ENCODE results near the gene MYOM1. TPM values are rescaled to one million over a fixed set of nuclear protein-coding genes. Genes with fewer than 3 reads are reported as not detected.
A peak's percentile ranks its signal among the peaks of the same experiment; 100 is the strongest.

The MYOM1 gene
- total RNA-seq, 1 experiment from 2014 or later: 0.07 TPM

DNA sequence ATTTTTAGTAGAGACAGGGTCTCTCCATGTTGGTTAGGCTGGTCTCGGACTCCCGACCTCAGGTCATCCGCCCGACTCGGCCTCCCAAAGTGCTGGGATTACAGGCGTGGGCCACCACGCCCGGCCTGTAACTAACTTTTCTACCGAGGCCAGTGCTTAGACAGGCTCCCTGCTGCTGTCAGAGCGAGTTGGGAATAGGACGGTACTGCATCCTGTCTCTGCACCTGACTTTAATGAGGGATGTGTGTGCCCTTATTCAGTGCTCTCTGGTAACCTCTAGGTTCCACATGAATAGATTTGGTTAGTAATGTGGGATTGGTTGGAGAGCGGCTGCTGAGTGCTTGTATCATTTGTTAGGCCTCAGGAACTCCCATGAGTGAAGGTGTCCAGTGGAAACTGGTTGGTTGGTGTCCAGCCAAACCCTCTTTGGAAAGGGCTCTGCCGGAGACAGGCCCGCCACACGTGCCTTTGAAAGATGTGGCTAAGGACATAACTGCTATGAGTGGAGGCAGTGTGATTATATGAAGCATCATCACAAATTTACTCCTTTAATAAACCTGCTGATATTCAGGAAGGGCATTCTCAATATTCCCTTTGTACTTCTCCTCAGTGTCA, 36.6 kb downstream of the MYOM1 start:
- H3K27me3 ChIP-seq (ENCODE audit: low read length): no peaks in the 10 kb centered on the region
- no TSS peak for BruUV-seq (replicated peaks)
- no peak overlapping the region for H2AFZ ChIP-seq (ENCODE audit: low read length)
- H3K4me1 ChIP-seq (ENCODE audit: insufficient read depth, low read length): peaks cover 18% of the 10 kb centered on the region
- H3K4me2 ChIP-seq (ENCODE audit: low read length): no peak overlapping the region
- no peak for TF ChIP-seq EZH2phosphoT487 (IDR thresholded peaks at IDR 0.05; ENCODE audit: borderline replicate concordance, low read length)
- TF ChIP-seq EZH2 (IDR thresholded peaks at IDR 0.05; ENCODE audit: low read length, unreplicated experiment): no peak
- TF ChIP-seq, protein P1, sequence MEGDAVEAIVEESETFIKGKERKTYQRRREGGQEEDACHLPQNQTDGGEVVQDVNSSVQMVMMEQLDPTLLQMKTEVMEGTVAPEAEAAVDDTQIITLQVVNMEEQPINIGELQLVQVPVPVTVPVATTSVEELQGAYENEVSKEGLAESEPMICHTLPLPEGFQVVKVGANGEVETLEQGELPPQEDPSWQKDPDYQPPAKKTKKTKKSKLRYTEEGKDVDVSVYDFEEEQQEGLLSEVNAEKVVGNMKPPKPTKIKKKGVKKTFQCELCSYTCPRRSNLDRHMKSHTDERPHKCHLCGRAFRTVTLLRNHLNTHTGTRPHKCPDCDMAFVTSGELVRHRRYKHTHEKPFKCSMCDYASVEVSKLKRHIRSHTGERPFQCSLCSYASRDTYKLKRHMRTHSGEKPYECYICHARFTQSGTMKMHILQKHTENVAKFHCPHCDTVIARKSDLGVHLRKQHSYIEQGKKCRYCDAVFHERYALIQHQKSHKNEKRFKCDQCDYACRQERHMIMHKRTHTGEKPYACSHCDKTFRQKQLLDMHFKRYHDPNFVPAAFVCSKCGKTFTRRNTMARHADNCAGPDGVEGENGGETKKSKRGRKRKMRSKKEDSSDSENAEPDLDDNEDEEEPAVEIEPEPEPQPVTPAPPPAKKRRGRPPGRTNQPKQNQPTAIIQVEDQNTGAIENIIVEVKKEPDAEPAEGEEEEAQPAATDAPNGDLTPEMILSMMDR (conservative IDR thresholded peaks at IDR 0.05; ENCODE audit: low read depth, low read length): no peak
- no peak overlapping the region for H3K27ac ChIP-seq (ENCODE audit: low read length)
- no peaks in the 10 kb centered on the region for H4K20me1 ChIP-seq (ENCODE audit: low read length)
- CTCF ChIA-PET: no interaction called here
- ATAC-seq: no peak
- no peaks in the 10 kb centered on the region for H3K79me2 ChIP-seq (ENCODE audit: low read length)
- no peaks in the 10 kb centered on the region for H3F3A ChIP-seq (ENCODE audit: low read length, unreplicated experiment)
- intact Hi-C loops (cut with micrococcal nuclease): no loop called here
- no peak for DNase-seq
- H3K9ac ChIP-seq (ENCODE audit: low read length): no peak overlapping the region
- H3K36me3 ChIP-seq (ENCODE audit: low read depth, low read length): no peaks in the 10 kb centered on the region
- H3K9me2 ChIP-seq (replicated peaks; ENCODE audit: low read length): no peaks in the 10 kb centered on the region
- POLR2A ChIA-PET (ENCODE audit: unreplicated experiment): interaction anchor here (0.5 kb wide), 1 partner anchor 107 kb away, joined by 29 read pairs; no protein-coding TSS in a partner anchor
- no peak overlapping the region for H3K4me3 ChIP-seq (ENCODE audit: low read length)
- no peaks in the 10 kb centered on the region for H3K9me3 ChIP-seq (ENCODE audit: low read length)

DNA sequence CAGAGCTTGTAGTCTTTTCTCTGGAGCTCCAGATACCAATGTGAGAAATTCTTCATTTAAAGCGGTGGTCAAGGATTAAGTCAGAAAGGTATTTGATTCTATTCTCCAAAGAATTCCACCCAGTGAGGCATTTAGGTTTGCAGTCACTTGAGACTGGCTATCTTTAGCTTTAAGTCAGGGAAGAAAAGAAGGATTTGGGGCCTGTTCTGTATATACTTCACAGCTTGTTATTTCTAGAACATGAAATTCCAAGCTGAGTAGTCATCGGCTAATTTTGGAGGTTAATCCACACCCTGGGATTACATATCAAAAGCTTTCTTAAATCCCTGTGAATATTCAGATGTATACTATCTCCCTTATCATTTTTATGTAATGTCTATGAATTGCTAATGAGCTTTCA, 39.4 kb downstream of the MYOM1 start:
- no peaks in the 10 kb centered on the region for H3K79me2 ChIP-seq (ENCODE audit: low read length)
- CTCF ChIA-PET: interaction anchor here (0.6 kb wide), 1 partner anchor 29 kb away, joined by 4 read pairs; no protein-coding TSS in a partner anchor
- peaks cover 18% of the 10 kb centered on the region for H3K4me1 ChIP-seq (ENCODE audit: insufficient read depth, low read length)
- no peak for TF ChIP-seq EZH2 (IDR thresholded peaks at IDR 0.05; ENCODE audit: low read length, unreplicated experiment)
- TF ChIP-seq, protein P1 (conservative IDR thresholded peaks at IDR 0.05; ENCODE audit: low read depth, low read length): no peak
- TF ChIP-seq EZH2phosphoT487 (IDR thresholded peaks at IDR 0.05; ENCODE audit: borderline replicate concordance, low read length): no peak
- H3K9ac ChIP-seq (ENCODE audit: low read length): no peak overlapping the region
- H3K9me3 ChIP-seq (ENCODE audit: low read length): no peaks in the 10 kb centered on the region
- H3K9me2 ChIP-seq (replicated peaks; ENCODE audit: low read length): no peaks in the 10 kb centered on the region
- ATAC-seq: no peak
- BruUV-seq (replicated peaks): no TSS peak
- no peak for DNase-seq
- H3K36me3 ChIP-seq (ENCODE audit: low read depth, low read length): no peaks in the 10 kb centered on the region
- H3K4me2 ChIP-seq (ENCODE audit: low read length): no peak overlapping the region
- H2AFZ ChIP-seq (ENCODE audit: low read length): no peak overlapping the region
- no peaks in the 10 kb centered on the region for H4K20me1 ChIP-seq (ENCODE audit: low read length)
- H3F3A ChIP-seq (ENCODE audit: low read length, unreplicated experiment): no peaks in the 10 kb centered on the region
- no peaks in the 10 kb centered on the region for H3K27me3 ChIP-seq (ENCODE audit: low read length)
- POLR2A ChIA-PET (ENCODE audit: unreplicated experiment): interaction anchor here (0.6 kb wide), 1 partner anchor 46 kb away, joined by 5 read pairs; no protein-coding TSS in a partner anchor
- H3K27ac ChIP-seq (ENCODE audit: low read length): no peak overlapping the region
- intact Hi-C loops (cut with micrococcal nuclease): no loop called here
- no peak overlapping the region for H3K4me3 ChIP-seq (ENCODE audit: low read length)

DNA sequence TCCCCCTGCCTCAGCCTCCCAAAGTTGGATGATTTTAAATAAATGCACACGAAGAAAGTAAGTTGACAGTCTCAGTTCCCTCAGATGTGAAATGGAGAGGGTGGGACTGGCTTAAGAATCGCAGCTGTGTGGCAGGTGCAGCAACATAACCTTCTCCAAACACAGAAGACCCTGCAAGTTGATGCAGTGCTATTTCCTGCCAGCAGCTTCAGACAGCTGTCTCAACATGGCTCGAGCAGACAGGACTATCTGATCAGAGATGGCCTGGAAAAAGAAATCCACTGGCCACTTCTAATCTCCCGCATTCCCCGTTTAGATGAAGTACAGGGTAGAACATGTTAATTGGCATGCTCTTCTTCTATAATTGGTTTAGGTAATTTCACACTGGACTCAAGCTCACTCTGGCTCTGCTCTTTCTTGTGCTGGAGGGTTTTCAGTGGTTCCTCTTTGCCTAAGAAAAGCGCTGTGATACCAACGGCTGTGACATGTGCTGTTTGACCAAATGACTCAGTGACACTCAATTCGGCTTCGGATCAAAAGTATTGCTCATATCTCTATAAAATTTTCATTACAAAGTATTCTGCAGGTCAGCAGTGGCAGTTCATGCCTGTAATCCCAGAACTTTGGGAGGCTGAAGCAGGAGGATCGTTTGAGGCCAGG, 40.2 kb downstream of the MYOM1 start:
- POLR2A ChIA-PET (ENCODE audit: unreplicated experiment): no interaction called here

More for the DNA sequence above, 40.2 kb downstream of the MYOM1 start:
- Histone ChIP-seq H3K27me3 (ENCODE audit: low read length) (no peaks in the 10 kb centered on the region), H3K9me3 (ENCODE audit: low read length) (no peaks in the 10 kb centered on the region), H3K4me1 (ENCODE audit: insufficient read depth, low read length) (peaks cover 18% of the 10 kb centered on the region), H3K36me3 (ENCODE audit: low read depth, low read length) (no peaks in the 10 kb centered on the region), H3K4me3 (ENCODE audit: low read length) (no peak overlapping the region), H3K79me2 (ENCODE audit: low read length) (no peaks in the 10 kb centered on the region), H3K4me2 (ENCODE audit: low read length) (peak overlapping the region; percentile 48), H3F3A (ENCODE audit: low read length, unreplicated experiment) (no peaks in the 10 kb centered on the region), H3K9me2 (replicated peaks; ENCODE audit: low read length) (no peaks in the 10 kb centered on the region), H3K9ac (ENCODE audit: low read length) (no peak overlapping the region), H3K27ac (ENCODE audit: low read length) (peak overlapping the region; percentile 21; the same call in 1 of the 2 replicates), H4K20me1 (ENCODE audit: low read length) (no peaks in the 10 kb centered on the region), H2AFZ (ENCODE audit: low read length) (peak overlapping the region; percentile 35)
- CTCF ChIA-PET: no interaction called here
- ATAC-seq (peak; percentile 91), DNase-seq (peak; percentile 85)
- TF ChIP-seq EZH2 (IDR thresholded peaks at IDR 0.05; ENCODE audit: low read length, unreplicated experiment): no peak
- no peak for TF ChIP-seq EZH2phosphoT487 (IDR thresholded peaks at IDR 0.05; ENCODE audit: borderline replicate concordance, low read length)
- TF ChIP-seq, protein P1 (conservative IDR thresholded peaks at IDR 0.05; ENCODE audit: low read depth, low read length): no peak
- no TSS peak for BruUV-seq (replicated peaks)
- intact Hi-C loops (cut with micrococcal nuclease): loop anchor here (5.0 kb wide), 1 partner anchor 38 kb away; the partner anchor contains the start of gene MYOM1
